ENCODE results near the gene SEC14L1.
"Not testable (repeated sequence)": the region's sequence is repeated elsewhere in the genome, so short reads cannot be mapped to it uniquely, and the experiment has no call there.

Gene SEC14L1

DNA sequence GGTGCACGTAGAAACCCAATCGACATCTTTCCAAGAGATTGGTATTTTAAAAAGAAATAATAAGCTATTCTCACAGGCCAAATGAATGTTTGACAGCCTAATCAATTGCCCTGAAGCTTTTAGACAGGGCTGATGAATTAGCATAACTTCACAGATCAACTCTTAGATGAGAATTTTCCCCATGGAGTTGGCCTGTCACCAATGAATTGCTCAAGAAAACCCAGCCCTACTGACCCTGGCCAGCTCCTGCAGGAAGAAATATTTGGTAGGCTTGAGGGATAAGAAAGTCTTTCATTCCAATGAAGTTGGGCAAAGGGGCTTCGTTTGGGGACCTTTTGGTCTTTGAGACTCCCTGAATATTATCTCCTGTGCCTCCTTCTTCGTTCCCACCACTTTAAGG lies 23.4 kb upstream of the SEC14L1 start:
- no peak for DNase-seq

DNA sequence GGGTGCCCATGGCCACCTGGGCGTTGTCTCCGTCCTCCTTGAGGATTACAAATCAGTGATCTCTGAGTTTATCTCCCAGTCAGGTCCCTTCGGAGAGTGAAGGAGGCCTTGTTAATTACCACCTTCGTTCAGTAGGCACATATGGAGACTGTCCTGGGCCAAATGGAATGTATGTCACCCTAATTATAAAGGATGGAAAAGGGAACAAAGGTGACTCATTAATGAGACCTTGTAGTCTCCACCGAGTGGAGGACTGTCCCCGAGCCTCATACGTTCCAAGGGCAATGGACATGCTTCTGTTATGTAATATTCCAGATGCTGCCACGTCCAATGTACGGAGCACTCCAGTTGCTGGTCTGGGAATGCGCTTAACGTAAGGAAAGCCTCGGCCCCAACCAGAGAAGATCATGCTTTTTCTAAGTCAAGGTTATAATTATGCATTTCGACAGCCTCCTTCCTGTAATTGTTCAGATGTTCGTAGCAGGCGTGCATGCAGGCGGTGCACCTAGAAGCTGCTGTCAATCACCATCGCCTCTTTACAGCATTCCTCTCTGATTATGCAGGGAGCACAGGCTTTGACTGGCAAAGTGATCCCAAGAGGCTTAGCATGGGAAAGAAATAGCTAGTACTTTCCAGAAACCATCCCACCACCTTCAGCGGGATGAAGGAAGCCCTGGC lies 22.4 kb upstream of the SEC14L1 start:
- DNase-seq: no peak

DNA sequence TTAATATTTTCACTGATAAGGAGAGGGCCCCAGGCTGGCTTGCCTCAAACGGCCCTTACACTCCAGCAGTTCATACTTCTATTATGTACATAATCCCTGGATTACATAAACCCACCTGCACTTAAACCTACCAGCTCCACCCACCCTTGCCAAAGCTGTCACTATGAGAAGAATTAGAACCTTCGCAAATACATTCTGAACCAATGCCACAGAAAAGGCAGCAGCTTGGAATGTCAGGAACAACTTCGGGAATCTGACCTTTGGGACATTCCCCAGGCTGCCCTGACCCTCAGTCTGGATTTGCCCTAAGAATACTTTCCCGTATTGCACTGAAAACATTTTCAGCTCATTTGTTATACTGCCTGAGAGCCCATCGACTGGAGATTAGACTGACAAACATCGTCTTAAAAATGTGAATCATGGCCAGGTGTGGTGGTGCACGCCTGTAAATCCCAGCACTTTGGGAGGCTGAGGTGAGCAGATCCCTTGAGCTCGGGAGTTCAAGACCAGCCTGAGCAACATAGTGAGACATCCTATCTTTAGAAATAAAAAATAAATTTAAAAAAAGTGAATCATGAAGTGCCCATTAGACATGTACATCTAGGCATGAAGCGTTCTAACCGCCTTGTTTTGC lies 21.0 kb upstream of the SEC14L1 start:
- no peak for DNase-seq

DNA sequence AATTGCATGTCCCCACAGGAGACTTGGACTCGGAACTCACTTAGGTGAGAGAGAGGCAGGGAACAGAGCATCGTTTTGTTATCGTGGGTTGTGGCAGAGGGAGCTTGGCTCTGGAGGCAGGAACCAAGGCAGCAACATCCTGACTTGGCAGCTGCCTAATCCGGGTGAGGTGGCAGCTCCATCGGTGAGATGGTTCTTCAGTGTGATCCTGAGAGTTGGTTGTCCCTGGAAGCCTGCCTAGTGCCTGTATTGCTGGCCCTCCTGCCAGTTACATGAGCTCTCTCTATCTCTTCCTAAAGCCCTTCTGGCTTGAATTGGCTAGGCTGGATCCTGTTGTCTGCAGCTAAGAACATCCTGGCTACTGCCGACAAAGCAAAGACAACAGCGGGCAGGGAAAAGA lies 19.9 kb upstream of the SEC14L1 start:
- DNase-seq: no peak

DNA sequence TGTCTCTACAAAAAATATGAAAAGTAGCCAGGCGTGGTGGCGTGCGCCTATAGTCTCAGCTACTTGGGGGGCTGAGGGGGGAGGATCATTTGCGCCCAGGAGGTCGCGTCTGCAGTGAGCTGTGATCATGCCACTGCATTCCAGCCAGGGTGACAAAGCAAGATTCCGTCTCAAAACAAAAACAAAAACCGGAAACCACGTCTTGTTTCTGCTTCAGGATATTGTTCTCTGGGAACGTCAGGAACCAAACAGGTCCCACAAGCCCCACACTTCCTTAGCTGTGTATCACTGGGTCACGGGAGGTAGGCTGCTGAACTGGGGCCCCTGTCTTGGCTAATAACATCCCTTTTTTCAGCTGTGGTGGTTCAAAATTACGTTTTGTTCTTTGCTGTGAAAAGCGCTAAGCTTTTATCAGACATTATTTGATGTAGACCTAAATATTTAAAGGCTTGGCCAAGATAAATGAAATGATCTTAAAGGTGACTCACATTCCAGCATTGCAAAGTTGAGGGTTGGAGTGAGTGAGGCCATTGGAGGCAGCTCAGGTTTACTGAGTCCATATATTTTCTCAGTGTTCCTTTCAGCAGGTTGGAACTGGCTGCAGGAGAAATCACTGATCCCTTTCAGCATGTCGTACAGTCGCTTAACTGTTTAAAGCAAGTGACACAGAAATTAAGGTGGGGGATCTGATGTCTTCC lies 16.4 kb upstream of the SEC14L1 start:
- peak; percentile 80 for DNase-seq

DNA sequence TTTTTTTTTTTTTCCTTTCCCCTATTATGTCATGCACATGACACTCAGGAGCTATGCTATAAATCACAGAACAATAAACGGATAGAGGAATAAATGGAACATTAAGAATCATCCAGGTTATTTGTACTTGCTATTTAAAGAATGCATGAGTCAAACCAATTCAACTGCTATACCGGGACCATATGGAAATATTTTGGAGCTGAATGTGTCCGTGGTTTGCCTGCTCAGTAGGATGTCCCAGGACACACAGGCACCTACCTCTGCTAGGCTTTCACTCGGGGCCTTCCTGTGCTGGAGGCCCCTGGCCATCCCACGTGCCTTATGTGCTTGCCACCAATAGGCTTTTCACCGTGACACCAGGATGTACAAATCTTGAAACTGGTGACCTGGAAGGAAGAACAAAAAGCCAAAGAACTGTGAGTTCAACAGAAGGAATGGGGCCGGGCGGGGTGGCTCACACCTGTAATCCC lies 15.3 kb upstream of the SEC14L1 start:
- no peak for DNase-seq

DNA sequence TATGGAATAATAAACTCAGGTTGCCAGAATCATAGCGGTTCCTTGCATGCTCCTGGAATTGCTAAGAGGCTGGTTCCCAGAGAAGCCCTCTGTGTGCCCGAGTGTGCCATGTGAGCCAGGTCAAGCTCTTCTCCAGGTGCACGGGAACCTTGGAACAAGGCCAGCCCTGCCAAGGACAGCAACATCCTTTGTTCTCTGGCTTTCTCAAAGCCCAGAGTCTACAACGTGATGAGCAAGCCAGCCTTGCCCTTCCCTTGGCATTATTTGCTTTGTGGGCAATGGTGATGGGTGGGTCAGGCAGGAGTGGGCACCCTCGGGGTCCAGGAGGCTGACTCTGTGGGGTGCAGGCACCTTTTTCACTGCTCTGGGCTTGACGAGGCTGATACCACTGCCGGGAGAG lies 14.2 kb upstream of the SEC14L1 start:
- no peak for DNase-seq

DNA sequence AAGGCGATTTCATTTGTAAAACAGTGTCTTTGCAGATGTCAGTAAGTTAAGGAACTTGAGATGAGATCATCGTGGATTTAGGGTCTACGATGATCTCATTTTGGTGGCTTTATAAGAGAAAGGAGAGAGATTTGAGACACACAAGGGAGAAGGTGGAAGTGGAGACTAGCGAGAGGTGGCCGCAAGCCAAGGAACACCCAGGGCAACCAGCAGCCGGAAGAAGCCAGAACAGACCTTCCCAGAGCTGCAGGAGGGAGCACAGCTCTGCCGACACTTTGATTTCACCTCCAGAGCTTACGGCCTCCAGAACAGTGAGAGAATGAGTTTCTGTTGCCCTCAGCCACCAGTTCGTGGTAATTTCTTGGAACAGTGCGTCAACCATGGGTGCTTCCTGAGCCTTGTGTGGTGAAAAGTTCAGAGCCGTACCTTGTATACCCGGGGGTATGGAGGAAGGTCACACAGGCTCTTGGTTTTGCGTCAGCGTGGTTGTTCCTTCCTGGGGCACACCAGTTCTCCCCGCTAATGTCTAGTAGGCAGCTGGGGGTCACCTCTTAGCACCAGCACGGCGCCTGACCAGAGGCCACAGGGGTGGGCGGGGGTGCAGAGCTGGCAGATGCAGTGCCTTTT lies 12.9 kb upstream of the SEC14L1 start:
- peak; percentile 77 for DNase-seq

DNA sequence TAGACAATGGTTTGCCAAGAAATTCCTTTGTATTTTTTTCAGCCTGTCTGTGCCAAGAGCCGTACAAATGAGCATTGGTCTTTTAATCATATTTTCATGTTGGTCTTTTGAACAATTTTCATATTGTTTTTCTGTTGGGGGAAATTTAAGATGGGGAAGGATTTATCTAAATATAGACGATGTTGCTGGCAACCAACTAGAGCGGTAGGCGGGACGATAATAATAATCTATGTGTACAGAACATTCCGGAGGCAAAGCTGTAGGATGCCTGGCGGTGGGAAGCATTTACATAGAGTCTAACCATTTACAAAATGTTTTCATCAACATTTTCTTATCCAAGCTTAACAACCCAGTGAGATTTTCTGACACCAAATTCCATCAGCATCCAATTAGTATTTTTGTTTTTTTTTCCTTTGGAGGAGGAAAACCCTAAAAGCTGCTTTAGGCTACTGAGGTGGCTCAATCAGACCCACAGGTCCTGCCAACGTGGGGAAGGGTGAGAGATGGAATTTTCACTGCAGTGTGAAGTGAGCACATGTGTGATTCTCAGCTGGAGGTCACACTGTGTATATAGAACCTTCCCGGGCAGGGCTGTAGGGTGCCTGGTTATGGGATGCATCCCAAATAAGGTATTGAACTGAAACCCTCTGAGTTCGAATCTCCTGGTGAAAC lies 11.7 kb upstream of the SEC14L1 start:
- DNase-seq: no peak

DNA sequence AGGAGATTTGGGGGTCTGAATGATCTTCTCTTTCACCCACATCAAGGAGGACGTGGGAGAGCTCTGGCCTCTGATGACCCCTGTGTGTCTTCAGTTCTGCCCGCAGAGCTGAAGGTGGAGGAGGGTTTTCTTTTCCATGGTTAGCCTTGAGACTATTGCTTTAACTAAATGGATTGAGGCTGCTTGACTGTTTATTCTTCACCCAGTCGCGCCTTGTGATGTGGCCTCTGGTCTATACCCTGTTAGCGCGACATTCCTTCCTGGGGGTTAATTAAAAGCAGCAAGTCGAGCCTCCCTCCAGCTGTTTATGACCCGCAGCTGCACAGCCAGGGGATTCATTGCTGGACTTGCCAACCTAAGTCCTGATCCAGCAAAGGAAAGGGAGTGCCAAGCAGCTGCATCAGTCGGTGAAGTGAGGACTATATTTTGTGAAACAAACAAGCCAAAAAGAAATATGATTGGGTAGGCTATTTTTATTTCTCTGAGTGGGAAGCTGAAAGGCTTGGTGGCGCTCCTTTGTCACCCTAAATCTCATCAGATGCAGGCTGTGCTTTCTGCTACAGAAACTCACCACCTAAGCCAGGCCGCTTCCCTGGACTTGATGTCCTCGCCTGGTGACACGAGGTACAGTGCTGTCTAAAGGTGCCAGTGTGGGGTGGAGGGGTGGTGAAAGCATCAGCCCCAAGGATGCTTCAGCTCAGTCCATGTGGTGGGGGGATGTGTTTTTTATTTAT lies 11.0 kb upstream of the SEC14L1 start:
- DNase-seq: no peak

DNA sequence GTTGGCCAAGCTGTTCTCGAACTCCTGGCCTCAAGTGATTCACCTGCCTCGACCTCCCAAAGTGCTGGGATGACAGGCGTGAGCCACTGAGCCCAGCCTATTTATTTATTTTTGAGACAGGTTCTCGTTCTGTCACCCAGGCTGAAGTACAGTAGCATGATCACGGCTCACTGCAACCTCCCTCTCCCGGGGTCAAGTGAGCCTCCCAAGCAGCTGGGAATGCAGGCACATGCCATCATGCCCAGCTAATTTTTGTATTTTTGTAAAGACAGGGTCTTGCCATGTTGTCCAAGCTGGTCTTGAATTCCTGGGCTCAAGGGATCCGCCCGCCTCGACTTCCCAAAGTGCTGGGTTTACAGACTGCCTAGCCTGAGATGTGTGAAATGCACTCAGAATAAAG lies 10.2 kb upstream of the SEC14L1 start:
- DNase-seq: no peak

DNA sequence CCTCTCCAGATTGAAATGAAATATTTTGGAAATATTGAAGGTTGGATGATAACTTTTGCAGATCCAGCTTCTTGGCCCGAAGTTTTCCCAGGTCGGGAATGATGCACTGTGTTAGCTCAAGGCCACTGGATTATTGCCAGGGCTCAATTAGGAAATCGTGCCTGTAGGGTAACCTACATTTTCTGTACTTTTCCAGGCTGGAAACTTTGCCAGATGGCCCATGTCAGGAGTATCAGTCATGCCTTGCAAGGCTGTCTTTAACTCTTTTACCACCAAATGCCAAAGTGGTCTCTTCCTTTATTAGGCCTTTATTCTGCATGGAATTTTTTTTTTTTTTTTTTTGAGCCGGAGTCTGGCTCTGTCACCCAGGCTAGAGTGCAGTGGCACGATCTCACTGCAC lies 8.9 kb upstream of the SEC14L1 start:
- no peak for DNase-seq

DNA sequence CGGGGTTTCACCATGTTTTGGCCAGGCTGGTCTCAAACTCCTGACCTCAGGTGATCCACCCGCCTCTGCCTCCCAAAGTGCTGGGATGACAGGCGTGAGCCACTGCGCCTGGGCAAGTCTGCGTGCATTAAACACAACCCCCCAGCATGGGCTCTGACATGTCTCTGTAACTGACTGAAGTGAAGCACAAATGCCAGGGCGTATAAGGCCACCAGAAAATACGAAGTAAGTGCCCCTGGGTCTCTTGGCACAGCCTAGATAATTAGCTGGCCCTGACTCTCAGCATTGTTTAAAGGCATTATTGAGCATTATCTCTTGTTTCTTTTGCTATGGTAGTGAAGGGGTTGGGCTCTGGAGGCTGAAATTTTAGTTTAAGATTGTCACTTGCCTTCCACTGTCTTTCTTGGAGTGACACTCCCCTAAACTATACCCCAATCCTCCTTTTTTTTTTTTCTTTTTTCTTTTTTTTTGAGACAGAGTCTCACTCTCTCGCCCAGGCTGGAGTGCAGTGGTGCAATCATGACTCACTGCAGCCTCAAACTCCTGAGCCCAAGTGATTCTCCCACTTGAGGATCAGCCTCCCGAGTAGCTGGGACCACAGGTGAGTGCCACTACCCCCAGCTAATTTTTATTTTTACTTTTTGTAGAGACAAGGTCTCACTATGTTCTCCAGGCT lies 8.2 kb upstream of the SEC14L1 start:
- DNase-seq: no peak

DNA sequence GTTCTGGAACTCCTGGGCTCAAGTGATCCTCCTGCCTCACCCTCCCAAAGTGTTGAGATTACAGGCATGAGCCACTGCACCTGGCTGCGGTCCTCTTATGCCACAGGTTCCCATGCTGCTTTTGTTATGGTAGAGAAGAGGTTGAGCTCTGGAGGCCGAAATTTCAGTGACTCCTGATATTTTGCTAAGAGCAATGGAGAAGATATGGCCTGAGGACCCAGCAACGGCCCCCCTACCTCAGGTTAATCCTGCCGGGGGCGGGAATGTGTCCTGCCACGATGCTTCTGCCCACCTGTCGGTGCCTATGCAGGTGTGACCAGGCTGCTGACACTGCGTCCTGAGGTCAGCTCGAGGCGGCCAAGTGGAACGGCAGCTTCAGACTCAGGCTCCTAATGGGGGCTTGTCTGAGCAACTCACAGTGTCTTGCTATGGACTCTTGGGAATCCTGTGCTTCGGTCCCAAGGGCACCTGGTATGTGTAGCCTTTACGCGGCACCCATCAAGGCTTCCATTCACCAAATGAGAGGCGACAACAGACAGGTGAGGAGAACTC lies 7.6 kb upstream of the SEC14L1 start:
- no peak for DNase-seq

DNA sequence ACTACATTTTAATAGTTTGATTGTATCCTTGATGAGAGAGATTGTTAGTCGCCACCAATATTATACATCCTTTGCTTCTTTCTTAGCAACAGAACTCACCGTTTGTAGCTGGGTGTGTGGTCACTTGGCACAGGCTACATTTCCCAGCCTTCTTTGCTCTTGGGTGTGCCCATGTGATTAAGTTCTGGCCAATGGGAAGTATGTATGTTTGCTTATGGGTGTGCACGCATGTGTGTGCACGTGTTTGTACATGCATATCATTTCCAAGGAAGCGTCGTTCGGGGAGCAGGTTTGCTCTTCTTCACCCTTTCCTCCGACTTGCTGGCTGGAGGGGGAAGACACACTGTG lies 4.4 kb upstream of the SEC14L1 start:
- DNase-seq: no peak

DNA sequence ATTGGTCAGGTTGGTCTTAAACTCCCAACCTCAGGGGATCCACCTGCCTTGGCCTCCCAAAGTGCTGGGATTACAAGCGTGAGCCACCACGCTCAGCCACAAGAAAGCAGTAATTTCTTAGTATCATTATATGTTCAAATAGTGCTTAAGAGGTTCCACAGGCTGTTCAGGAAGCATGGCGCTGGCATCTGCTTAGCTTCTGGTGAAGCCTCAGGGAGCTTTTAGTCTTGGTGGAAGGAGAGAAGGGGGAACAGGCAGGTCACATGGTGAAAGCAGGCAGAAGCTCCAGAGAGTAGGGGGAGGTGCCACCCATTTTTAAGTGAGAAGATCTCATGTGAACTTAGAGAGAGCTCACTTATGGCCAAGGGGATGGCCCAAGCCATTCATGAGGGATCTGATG lies 3.7 kb upstream of the SEC14L1 start:
- no peak for DNase-seq

DNA sequence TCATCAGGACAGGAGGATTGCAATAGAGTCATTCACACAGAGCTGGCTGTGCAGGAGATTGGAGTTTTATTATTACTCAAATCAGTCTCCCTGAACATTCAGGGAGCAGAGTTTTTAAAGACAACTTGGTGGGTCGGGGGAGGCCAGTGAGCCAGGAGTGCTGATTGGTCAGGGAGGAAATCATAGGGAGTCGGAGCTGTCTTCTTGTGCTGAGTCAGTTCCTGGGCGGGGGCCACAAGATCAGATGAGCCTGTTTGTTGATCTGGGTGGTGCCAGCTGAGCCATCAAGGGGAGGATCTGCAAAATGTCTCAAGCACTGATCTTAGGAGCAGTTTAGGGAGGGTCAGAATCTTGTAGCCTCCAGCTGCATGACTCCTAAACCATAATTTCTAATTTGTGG lies 2.9 kb upstream of the SEC14L1 start:
- not testable (repeated sequence) for DNase-seq

DNA sequence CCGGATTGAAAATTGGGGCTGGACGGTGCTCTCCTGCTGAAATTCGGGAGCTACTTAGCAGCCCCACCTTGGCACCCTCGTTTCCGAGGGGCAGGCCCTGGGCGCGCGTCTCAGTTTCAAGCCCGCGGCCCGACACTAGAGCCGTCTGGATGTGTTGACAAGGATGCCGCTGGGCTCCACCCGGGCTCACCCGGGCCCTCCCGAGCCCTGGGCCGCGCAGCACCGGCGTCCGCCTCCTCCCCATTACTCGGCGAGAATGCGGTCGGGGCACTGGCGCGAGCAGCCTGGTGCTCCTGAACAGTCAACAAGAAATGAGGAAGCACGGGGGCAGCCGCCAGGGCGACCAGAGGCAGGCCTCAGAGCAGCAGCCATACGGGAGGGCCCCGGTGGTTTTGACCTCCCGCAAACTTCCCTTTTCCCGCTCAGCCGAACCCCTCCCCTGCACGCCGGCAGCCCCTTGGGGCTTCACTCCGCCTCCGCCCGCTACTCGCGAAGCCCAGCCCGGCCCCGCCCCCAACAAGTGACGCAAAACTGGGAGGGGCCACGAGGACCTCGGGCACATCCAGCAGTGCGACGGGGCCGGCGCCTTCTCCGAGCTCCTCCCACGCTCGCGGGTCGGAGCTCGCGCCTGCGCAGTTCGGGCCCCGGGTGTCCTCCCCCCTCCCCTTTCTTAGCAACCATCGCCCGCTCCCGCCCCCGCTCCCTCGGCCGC lies 447 bp upstream of the SEC14L1 start:
- DNase-seq: peak; percentile 100

DNA sequence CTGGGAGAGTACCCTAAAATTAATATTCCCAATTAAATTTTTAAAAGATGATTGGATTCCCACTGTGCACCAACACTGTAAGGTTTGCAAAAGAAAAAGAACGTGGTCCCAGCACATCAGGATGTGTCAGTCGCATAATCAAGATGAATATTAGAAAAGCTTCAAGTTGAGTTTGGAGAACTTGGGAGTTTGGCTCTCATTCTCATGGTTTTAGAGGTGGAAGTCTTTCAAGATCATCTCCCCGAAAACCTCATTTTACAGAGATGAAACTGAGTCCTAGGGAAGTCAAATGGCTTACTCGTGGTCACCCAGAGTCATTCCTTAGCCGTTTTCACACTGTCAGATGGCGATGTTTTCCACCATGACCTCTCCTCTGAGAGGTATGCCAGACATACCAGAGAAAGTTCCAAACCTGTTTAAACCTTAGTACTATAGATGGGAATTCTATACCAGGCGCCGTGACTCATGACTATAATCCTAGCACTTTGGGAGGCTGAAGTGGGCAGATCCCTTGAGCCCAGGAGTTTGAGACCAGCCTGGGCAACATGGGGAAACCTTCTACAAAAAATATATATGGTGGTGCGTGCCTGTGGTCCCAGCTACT lies 1.2 kb downstream of the SEC14L1 start:
- peak; percentile 42 for DNase-seq

DNA sequence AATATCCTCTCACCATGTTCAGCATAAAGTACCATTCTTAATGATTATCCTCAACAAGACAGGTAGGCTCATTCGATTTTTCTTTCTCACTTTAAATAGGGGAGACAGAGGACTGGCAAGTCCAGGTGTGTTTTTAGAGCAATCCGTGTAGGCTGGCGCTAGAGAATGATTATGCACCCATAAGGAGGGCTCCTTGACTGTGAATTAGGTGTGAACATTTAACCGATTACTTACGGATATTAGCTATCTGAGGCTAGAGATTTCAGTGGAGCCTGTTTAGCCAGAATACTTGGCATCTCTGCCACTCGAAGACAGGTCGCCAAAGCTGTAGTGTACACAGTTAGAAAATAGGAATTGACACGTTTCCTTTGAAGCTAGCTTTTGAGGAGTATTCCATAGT lies 1.9 kb downstream of the SEC14L1 start:
- DNase-seq: no peak

DNA sequence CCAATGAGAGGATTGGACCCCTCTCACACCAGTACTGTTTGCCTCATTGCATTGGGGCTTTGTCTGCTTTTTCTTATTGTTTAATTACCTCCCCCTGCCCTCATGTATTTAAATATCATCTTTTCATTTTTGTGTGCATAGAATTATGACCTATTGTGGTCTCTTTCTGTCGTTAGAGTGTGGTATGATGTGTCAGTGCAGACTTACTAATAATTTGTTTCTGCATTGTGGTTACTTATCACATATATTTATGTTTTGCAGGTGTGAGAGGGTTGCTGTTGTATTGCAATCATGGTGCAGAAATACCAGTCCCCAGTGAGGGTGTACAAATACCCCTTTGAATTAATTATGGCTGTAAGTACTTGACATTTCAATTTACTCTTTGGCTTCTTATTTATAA lies 2.5 kb downstream of the SEC14L1 start:
- no peak for DNase-seq
